Articular chondrocyte of knee joint (primary cell): ENCODE results near the gene ACBD6. TPM values are rescaled to one million over a fixed set of nuclear protein-coding genes. Genes with fewer than 3 reads are reported as not detected.

Experiments used
- small RNA-seq: library from RNA; depleted of rRNA; stranded (forward); fragments of <200 nt; gene quantifications from one replicate; pipeline ENCODE3, GENCODE V24; 2012
- total RNA-seq: library from RNA; depleted of rRNA; stranded (reverse); fragments of >200 nt; gene quantifications from 2 replicates; pipeline ENCODE4 v1.2.3, GENCODE V29; 2012

ACBD6 gene, protein sequence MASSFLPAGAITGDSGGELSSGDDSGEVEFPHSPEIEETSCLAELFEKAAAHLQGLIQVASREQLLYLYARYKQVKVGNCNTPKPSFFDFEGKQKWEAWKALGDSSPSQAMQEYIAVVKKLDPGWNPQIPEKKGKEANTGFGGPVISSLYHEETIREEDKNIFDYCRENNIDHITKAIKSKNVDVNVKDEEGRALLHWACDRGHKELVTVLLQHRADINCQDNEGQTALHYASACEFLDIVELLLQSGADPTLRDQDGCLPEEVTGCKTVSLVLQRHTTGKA
- total RNA-seq: 51.6 and 66.2 TPM in 2 replicates

DNA sequence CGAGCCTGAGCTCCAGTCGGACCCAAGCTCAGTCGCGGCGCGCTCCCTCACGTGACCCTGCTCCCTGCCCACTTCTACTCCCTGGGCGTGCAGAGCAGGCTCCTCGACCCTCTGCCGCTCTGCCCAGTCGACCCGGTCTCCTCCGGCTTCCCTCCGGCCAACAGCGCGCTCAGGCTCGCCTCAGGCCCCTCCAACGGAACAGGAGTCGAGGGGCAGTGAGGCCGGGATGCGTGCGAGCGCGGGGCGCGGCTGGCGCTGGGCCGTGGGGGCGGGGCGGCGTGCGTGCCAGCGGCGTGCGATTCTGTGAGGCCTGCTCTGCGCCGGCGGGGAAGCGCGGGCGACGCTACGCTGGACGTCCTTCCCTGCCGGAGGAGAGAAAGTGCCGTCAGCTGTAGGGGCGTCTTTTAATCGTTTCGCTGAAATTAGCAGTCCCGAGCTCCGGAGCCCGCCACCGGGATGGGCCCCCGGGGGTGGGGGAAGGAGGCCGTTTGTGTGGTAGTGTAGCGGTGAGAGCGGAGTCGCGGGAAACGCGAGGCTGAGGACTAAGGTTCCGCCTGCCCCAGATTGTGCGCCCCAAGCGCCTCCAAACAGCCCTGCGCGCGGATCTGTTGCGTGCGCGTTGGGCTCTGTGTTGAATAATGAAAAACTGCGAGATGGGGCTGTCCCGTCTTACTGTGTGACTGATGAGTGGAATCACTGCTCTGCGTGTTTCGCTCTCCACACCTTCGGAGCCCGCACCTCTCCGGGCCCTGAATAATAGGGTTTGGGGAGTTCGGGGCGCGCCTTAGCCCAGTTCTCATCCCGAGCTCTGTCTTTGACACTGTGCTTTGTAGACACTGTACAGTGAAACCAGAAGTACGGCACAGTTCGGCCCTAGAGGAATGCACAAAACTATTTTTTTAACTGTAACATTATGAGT lies at the start of gene ACBD6:
ACBD6 (minus strand) TSS at position 217 of the 919 bp plus-strand sequence. CDS start 311 bp downstream, outside the sequence.

Small RNA genes within 50 kb of the gene (small RNA-seq; reads per million reads assigned to genes)
- gene MIR3121 (0.11 reads per million), gene RF00019 (not detected)

Other genes starting within 250 kb of the ACBD6 start
- gene OVAAL, start 56.4 kb upstream of the ACBD6 start, total RNA-seq: 0.11 TPM in 1 of 2 replicates, not detected in the other
- gene XPR1, start 129.4 kb upstream of the ACBD6 start, total RNA-seq: 27.4 and 28.2 TPM in 2 replicates